Esophagus squamous epithelium (tissue), 4 donors: Measurements from ENCODE around the gene TBP.

Experiments
- CTCF ChIP-seq, 6 experiments: fragments of 450-650 bp in 4 of 6; fragments of 200-600 bp in 2 of 6; sonication (generic) in 2 of 6; IDR thresholded peaks; one replicate each; pipeline ENCODE4 v1.5.1; 2016 to 2019; ENCODE audit warnings: antibody characterized with exemption in 6 of 6, mild to moderate bottlenecking in 4 of 6, moderate library complexity in 4 of 6
- POLR2A ChIP-seq, 4 donors: fragments of 450-650 bp; IDR thresholded peaks; one replicate each; pipeline ENCODE4 v1.6.1; 2017; ENCODE audit warnings: antibody characterized with exemption in 4 of 4, mild to moderate bottlenecking in 4 of 4, moderate library complexity in 3 of 4

DNA sequence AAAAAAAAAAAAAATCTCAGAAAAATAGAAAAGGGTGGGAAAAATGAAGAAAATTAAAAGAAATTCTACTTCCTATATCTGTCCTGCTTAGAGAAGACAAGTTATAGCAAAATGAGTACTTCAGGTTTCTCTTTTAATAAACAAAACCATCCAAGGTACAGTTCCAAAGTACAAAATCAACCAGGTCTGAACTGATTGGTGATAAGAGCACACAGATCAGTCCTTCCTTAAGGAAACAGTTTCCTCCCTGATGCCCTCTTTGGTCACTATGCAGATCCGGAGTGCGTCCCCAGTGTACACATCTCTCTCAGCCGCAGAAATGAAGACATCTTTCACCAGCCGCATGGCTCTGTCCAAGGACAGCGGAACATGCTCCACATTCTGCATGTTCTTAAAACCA, 19.2 kb upstream of the TBP start:
- TF ChIP-seq CTCF (IDR thresholded peaks at IDR 0.05): no peak
- no peak for TF ChIP-seq POLR2A (IDR thresholded peaks at IDR 0.05)
